ENCODE measurements around the gene TDRD6. TPM values are rescaled to one million over a fixed set of nuclear protein-coding genes. Genes with fewer than 3 reads are reported as not detected.
"Not testable (repeated sequence)": the region's sequence is repeated elsewhere in the genome, so short reads cannot be mapped to it uniquely, and the experiment has no call there.

The TDRD6 gene
- total RNA-seq, 2 donors from 2014 or later: 0.09 to 0.20 TPM

DNA sequence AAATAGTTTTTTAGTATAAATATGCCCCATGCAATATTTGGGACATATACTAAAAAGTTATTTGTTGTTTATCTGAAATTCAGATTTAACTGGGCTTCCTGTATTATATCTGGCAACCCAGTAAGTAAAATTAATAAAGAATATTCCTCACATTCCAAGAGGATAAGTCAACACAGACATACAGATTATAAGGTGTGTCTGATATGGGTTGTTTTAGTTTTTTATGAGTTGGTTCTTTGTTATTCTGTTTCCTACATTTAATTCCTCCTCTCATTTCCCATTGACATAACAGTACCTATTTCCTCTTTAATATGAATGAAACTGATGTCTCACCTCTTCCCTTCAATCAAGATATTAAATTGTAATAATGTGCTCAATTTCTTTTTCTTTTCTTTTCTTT, 49.2 kb downstream of the TDRD6 start:
- intact Hi-C loops (cut with DNase I, micrococcal nuclease): no loop called here
- ATAC-seq (no peak), DNase-seq (no peak)

DNA sequence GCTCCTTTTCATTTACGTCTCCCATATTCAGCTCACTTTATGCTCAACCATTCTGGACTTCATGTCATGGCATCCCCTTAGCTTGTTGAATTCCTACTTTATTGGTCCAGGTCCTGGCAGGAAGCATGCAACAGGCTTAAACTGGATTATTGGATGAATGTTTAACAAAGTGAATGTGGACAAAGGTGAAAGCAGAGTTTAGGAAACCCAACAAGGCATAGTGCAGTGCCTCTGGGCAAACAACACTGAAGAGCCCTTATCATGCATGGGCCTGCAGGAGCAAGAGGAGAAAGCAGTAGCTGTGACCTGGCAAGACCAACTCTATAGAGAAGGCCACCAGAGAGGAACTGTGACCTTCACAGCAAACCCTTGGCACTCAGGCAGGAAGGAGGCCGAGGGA, 53.8 kb downstream of the TDRD6 start:
- intact Hi-C loops (cut with DNase I, micrococcal nuclease): no loop called here
- ATAC-seq (no peak), DNase-seq (no peak)

DNA sequence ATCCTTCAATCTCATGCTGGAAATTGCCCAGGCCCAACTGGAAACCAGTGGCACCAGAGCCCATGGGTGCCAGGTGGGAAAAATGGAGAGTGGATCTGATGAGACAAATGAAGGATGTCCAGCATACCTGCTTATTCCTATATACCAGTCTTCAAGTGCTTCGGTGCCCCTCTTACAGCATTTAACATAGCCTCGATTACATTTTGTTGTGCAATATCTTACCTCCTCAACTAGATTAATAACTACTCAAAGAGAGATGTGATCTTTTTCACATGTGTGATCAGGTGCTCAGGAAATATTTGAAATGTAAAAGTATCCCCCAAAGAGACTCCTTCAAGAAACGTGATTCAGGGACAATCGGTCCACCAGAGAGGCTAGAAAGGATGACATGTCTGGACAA, 54.2 kb downstream of the TDRD6 start:
- ATAC-seq: no peak
- no peak for DNase-seq
- intact Hi-C loops (cut with DNase I, micrococcal nuclease): no loop called here

DNA sequence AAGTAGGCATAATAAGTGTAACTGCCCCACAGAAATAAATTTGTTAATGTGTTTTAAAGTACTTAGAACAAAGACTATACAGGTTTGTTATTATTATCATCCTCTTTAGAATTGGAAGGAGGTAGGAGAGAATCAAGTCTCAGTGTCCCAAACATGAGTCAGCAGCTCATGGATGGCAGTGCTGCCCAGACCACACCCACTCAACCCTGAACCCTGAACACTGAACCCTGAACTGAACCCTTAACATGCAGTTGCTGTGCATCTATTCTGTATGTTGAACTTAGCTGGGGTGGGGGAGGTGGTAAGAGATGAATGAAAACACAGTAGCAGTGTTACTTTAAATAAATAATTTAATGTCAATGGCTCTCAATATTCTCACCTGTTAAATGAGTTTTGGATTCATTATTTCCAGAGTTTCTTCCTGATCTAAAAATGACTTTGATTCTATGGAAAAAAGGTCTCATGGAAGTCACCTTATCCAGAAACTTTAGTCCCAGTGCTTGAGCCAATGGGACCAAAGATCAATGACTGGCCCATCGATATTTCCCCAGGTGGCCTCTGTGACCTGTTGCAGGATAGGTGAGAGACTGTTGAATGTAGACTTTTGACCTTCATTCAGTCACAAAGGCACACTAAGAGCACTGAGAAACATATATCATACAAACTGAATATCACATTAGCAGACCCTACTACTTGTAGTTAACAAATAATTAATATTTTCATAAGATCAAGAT, 55.9 kb downstream of the TDRD6 start:
- intact Hi-C loops (cut with DNase I, micrococcal nuclease): no loop called here
- no peak for DNase-seq
- ATAC-seq: peak; percentile 65

DNA sequence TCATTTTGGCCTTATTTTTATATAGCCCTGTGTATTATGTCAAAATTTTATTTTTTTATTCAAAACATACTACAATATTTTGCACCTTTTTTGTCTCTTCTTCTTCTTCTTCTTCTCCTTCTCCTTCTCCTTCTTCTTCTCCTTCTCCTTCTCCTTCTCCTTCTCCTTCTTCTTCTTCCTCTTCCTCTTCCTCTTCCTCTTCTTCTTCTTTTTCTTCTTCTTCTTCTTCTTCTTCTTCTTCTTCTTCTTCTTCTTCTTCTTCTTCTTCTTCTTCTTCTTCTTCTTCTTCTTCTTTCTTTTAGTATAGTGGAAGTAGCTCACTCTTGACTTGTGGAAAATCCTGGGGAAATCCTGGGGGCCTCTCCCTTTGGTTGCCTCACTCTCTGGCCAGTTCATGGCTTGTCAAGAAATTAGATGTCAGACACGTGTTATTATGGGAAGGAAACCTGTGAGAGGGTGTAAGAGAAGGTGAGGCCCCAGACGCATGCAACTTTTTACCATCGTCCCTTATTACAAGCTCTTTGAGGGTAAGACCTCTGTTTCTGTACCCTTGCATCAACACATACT, 56.6 kb downstream of the TDRD6 start:
- ATAC-seq; DNase-seq; intact Hi-C loops (cut with DNase I, micrococcal nuclease): not testable (repeated sequence)

DNA sequence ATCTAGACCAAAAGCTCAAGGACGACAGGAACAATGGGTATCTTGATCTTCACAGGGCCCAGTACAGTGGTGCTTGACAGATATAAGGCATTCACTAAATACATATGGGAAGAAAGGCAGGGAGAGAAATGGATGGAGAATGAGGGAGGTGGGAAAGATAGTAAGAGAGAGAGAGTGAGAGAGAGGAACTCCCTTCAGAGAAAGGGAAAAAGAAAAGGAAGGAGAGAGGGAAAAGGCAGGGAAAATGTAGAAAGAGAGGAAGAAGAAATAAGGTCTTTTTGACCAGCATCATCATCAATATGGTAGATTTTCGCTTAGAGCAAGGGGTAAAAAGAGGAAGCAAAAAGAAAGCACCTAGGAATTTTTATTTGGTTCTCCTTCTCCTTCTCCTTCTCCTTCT, 58.3 kb downstream of the TDRD6 start:
- intact Hi-C loops (cut with DNase I, micrococcal nuclease): no loop called here
- DNase-seq (no peak), ATAC-seq (no peak)

DNA sequence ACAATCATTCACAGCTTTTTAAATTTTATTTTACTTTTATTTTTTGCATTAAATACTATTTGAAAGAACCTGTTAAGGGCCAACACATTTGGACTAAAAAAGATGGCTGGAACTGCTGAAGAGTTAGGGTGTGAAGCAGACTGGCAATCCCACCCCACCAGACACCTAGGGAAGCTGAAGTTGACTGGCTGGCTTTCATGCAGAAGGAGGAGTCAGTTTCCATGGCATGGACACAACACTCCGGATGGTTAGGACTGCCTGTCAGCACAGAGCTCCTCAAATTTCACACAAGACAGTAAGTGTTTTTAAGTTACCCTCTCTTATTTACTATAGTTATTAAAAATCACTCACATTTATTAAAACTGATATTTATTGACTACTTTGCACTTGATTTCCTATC, 59.0 kb downstream of the TDRD6 start, which contains the start of gene ANKRD66:
Gene ANKRD66 (plus strand): TSS at position 238 of the 400 bp plus-strand sequence. CDS start 5,016 bp downstream, outside the sequence.
- DNase-seq: no peak
- intact Hi-C loops (cut with DNase I, micrococcal nuclease): no loop called here
- ATAC-seq: no peak

DNA sequence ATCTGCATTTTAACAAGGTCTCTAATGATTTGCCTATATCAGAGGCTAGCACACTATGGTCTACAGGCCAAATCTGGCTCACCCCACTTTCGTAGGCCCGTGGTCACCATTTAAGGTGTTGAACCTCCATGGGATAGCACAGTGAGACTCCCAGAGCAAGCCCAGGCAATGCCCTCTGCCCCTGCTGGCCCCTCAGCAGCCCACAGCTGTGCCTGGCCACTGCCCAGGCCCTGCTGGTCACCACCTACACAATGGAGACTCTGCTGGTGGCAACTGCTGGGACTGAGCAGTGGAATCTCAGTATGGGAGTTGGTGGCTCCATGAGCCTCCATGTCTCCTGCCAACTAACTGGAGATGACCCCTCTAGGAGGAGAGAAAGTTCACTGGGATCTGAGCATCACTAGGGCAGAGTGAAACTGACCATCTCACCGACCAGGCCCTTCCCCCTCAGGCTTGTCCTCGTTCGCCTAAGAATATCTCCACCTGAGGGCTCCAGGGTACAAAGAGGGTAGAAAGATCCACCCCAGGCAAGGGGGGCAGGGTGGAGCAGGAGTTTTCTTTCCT, 61.3 kb downstream of the TDRD6 start:
- ATAC-seq: no peak
- intact Hi-C loops (cut with DNase I, micrococcal nuclease): no loop called here

DNA sequence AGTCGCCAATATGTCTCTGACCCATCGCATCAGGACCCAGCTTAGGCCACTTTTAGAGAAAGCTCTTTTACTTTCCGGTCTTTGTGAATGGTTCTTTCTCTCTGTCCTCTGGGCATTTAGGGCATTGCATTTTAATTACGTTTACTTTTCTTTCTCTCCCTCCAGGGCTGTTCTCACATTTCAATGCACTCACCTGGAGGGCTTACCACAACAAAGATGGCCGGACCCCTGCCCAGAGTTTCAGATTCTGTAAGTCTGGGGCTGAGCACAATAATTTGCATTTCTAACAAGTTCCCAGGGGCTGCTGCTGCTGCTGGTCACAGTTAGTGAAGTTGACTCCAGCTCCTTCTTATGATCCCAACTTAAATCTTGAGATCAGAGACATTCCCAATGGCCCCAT, 62.0 kb downstream of the TDRD6 start:
- DNase-seq: no peak
- no peak for ATAC-seq
- intact Hi-C loops (cut with DNase I, micrococcal nuclease): no loop called here

More for the DNA sequence above, 61.3 kb downstream of the TDRD6 start:
- DNase-seq: no peak

DNA sequence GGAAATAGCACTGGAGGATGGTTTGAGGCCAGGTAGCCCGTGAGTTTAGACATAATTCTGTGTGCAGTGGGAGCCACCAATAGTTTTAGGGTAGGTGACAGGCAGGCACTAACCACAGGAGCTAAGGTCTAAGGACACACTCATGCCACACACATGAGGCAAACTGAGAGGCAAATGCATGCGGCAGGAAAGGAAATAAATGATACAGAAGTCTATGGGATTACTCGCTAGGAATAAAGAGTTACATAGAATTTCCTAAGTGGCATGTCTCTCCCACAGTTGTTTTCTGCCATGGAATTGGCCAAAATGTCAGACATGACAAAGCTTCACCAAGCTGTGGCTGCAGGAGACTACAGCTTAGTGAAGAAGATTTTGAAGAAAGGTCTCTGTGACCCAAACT, 64.0 kb downstream of the TDRD6 start:
- ATAC-seq: no peak
- no peak for DNase-seq
- intact Hi-C loops (cut with DNase I, micrococcal nuclease): no loop called here

Other genes starting within 250 kb of the TDRD6 start
- 1 to 10 TPM; 4.0 to 9.8 TPM for gene RCAN2, start 196.4 kb upstream of the TDRD6 start, total RNA-seq
- 1 to 10 TPM; 2.9 to 3.0 TPM for gene CYP39A1, start 35.1 kb upstream of the TDRD6 start, total RNA-seq
- gene SLC25A27, start 34.9 kb upstream of the TDRD6 start, total RNA-seq: 1 to 10 TPM; 7.4 to 7.6 TPM
- 1 to 10 TPM in 1 of 2 donors, under 1 TPM in 1; 0.70 to 4.5 TPM for gene PLA2G7, start 47.5 kb downstream of the TDRD6 start, total RNA-seq
- gene ANKRD66, start 59.0 kb downstream of the TDRD6 start, total RNA-seq: not detected
- 100 to 1,000 TPM; 197 to 412 TPM for gene MEP1A, start 105.5 kb downstream of the TDRD6 start, total RNA-seq
- gene ADGRF5, start 234.1 kb downstream of the TDRD6 start, total RNA-seq: 1 to 10 TPM; 3.2 to 3.8 TPM

Measured in left colon (tissue), 2 donors.